ENCODE results near the gene KRT81.
"Not testable (repeated sequence)": the region's sequence is repeated elsewhere in the genome, so short reads cannot be mapped to it uniquely, and the experiment has no call there.

Gene KRT81

DNA sequence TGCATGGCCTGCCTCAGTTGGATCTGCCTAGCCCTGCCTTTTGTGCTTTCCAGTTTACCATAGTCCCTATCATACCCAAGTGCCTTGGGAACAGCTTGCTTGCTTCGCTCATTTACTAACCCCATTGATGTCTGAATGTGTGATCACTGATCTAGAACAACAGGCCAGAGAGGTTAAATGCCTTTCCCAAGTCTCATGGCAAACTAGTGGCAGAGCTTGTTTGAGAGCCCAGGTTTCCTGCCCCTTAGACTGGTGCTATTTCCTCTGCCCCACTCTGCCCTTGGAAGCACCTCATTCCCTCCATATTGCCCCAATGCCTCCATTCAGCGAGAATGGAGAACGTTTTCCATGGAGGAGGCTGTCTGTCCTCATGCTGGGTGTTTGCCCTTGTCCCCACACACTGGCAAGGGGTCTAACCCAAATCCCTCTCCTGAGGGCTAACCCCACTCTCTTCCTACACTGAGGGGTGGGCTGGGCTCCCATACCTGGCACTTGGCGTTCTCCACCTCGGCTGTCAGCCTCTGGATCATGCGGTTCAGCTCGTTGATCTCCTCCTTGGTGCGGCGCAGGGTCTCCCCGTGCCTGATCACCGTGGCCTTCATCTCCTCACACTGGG, 38.5 kb downstream of the KRT81 start:
- DNase-seq (ENCODE audit: extremely low read depth, low read depth) = no peak
- H3K4me3 ChIP-seq (replicated peaks; ENCODE audit: low read depth, low read length) = no peak overlapping the region
- TF ChIP-seq, protein P1, sequence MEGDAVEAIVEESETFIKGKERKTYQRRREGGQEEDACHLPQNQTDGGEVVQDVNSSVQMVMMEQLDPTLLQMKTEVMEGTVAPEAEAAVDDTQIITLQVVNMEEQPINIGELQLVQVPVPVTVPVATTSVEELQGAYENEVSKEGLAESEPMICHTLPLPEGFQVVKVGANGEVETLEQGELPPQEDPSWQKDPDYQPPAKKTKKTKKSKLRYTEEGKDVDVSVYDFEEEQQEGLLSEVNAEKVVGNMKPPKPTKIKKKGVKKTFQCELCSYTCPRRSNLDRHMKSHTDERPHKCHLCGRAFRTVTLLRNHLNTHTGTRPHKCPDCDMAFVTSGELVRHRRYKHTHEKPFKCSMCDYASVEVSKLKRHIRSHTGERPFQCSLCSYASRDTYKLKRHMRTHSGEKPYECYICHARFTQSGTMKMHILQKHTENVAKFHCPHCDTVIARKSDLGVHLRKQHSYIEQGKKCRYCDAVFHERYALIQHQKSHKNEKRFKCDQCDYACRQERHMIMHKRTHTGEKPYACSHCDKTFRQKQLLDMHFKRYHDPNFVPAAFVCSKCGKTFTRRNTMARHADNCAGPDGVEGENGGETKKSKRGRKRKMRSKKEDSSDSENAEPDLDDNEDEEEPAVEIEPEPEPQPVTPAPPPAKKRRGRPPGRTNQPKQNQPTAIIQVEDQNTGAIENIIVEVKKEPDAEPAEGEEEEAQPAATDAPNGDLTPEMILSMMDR (IDR thresholded peaks at IDR 0.05; ENCODE audit: low read depth, low read length, missing control alignments) = no peak

DNA sequence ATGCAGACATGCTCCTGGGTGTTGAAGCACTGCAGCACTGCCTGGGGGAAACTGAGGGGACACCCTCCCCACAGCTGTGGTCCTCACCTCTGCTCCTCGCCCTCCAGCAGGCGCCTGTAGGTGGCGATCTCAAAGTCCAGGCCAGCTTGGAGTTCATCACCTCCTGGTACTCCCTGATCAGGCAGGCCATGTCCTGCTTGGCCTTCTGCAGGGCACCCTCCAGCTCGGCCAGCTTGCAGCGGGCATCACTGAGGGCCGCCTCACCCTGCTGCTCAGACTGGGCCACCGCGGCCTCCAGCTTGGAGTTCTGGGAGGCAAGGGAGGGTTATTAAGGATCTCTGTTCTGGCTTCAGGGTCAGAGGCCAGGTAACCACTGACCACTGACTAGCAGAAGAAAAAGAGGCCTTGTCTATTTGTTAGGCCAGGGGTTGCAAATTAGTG, 39.1 kb downstream of the KRT81 start:
- not testable (repeated sequence) for H3K4me3 ChIP-seq (replicated peaks; ENCODE audit: low read depth, low read length); DNase-seq (ENCODE audit: extremely low read depth, low read depth)
- TF ChIP-seq, protein P1 (IDR thresholded peaks at IDR 0.05; ENCODE audit: low read depth, low read length, missing control alignments) = peak; percentile 19

DNA sequence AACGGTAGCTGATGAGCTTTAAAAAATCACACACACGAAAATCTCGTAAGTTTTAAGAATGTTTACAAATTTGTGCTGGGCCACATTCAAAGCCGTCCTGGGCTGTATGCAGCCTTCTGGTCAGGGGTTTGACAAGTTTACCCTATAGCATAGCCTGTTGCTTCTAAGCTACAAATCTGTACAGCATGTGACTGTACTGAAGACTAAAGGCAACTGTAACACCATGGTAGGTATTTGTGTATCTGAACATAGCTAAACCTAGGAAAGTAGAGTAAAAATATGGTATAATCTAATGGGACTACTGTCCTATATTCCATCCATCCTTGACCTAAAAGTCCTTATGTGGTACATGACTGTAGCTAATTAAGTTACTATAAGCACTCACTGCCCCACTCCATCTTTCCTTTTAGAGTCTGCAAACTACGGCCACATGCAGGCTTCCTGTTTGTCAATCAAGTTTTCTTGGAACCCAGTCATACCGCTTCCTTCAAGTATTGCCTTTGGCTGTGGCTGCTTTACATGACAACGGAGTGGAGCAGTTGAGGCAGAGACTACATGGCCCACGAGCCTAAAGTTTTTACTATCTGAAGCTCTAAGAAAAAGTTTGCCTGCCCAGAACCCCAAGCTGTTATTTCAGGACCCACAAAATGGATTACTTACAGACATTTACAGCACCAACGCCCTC, 39.8 kb downstream of the KRT81 start:
- TF ChIP-seq, protein P1 (IDR thresholded peaks at IDR 0.05; ENCODE audit: low read depth, low read length, missing control alignments) = no peak
- no peak overlapping the region for H3K4me3 ChIP-seq (replicated peaks; ENCODE audit: low read depth, low read length)
- DNase-seq (ENCODE audit: extremely low read depth, low read depth) = no peak

DNA sequence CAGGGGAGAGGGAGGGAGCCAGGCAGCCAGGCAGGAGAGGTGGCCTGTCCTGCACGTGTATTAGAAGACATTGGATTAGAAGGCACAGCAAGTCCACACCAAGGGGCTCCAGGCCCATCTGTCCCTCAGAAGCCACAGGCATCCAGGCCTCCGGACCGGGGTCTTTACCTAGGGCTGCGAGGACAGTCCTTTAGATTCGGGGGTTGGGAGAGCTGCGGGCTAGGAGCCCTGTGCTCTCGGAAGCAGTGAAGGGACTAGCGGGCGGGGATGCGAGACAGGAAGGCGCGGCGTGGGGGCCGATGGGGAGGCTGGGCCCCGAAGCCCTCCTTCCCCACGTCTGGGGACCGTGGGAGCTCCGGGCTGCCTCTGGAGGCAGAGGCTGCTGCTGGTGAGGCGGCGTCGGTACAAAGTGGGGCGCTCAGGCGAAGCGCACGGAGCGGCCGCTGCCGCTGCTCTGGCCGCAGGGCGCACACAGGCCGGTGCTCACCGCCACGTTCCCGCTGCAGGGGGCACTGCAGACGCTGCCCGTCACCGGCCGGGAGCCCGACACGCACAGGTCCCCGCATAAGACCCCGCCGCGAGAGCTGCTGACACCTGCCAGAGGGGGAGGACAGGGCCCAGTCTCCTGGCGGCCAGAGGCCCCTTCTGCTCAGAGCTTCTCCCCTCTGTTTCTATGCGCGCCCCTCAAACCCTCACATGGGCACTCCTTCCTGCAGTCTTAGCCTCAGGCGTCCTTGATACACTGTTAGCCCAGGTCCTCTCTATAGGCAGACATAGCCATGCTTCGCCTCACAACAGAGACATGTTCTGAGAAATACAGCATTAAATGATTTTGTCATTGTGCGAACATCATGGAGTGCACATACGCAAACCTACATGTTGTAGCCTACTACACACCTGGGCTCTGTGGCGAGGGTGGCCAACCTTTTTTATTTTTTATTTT, 41.0 kb downstream of the KRT81 start:
- no peak overlapping the region for H3K4me3 ChIP-seq (replicated peaks; ENCODE audit: low read depth, low read length)
- DNase-seq (ENCODE audit: extremely low read depth, low read depth) = no peak
- TF ChIP-seq, protein P1 (IDR thresholded peaks at IDR 0.05; ENCODE audit: low read depth, low read length, missing control alignments) = no peak

DNA sequence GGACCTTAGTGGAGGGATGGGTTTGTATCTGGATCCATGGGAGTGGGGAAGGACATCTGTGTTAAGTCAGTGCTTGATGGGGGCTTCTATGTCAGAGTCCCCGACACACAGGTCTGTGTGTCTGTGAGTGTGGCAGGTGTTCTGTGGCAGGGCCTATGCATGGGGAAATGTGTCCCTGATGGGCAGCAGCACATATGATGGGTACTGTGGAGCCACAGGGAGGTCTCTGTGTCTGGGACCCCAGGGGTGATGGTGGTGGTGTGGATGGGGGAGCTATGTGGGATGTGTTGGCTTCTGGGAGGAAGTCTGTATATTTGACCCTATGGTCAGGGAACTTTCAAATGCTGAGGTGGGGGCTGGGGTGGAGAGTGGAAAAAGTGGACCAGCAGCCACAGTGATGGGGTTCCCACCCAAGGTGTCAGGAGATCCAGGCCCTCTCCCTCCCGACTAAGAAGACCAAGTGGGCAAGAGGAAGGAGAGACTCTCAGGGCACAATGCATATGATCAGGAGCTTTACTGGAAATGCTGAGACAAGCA, 41.8 kb downstream of the KRT81 start:
- DNase-seq (ENCODE audit: extremely low read depth, low read depth) = no peak
- TF ChIP-seq, protein P1 (IDR thresholded peaks at IDR 0.05; ENCODE audit: low read depth, low read length, missing control alignments) = no peak
- H3K4me3 ChIP-seq (replicated peaks; ENCODE audit: low read depth, low read length) = no peak overlapping the region
